ENCODE results near the gene KRT3. TPM values are rescaled to one million over a fixed set of nuclear protein-coding genes. Genes with fewer than 3 reads are reported as not detected.

KRT3 gene
- total and polyA plus RNA-seq, 12 donors, result not detected

- Histone ChIP-seq H3K9me3 (replicated peaks in 1 of 3) (no peaks in the 10 kb centered on the region), H3K36me3 (replicated peaks in 1 of 2) (no peaks in the 10 kb centered on the region), H3K4me3 (no peak overlapping the region), H3K4me1 (replicated peaks in 1 of 2) (no peaks in the 10 kb centered on the region), H3K27me3 (peaks cover 3% of the 10 kb centered on the region), H3K27ac (no peak overlapping the region)
- no peak for TF ChIP-seq CTCF (IDR thresholded peaks at IDR 0.05)
- no peak for TF ChIP-seq POLR2A (IDR thresholded peaks at IDR 0.05)
- no peak for DNase-seq
- intact Hi-C loops (cut with DNase I), result no loop called here
- WGBS, 4 donors, result 65 to 74% (median 71%) methylated on average over 4 of the region's 4 CpGs
Observed at GRCh38 chr12:52825961-52826360, 30.0 kb upstream of the KRT3 start.

GRCh38 chr12:52824741-52825410 is 29.0 kb upstream of the KRT3 start:
- H3K27ac ChIP-seq, result no peak overlapping the region
- H3K36me3 ChIP-seq (replicated peaks in 1 of 2), result no peaks in the 10 kb centered on the region
- intact Hi-C loops (cut with DNase I), result no loop called here
- H3K4me3 ChIP-seq, result no peak overlapping the region
- no peak for DNase-seq
- no peaks in the 10 kb centered on the region for H3K9me3 ChIP-seq (replicated peaks in 1 of 3)
- 81 to 91% (median 88%) methylated on average over 5 of the region's 5 CpGs for WGBS, 4 donors
- TF ChIP-seq POLR2A (IDR thresholded peaks at IDR 0.05), result no peak
- no peak for TF ChIP-seq CTCF (IDR thresholded peaks at IDR 0.05)
- H3K27me3 ChIP-seq, result peaks cover 3% of the 10 kb centered on the region
- H3K4me1 ChIP-seq (replicated peaks in 1 of 2), result no peaks in the 10 kb centered on the region

- Histone ChIP-seq H3K27ac (no peak overlapping the region), H3K4me1 (replicated peaks in 1 of 2) (no peaks in the 10 kb centered on the region), H3K4me3 (no peak overlapping the region), H3K36me3 (replicated peaks in 1 of 2) (no peaks in the 10 kb centered on the region), H3K27me3 (peaks cover 12% of the 10 kb centered on the region), H3K9me3 (replicated peaks in 1 of 3) (no peaks in the 10 kb centered on the region)
- no peak for TF ChIP-seq POLR2A (IDR thresholded peaks at IDR 0.05)
- no peak for TF ChIP-seq CTCF (IDR thresholded peaks at IDR 0.05)
- intact Hi-C loops (cut with DNase I), result no loop called here
- 80 to 90% (median 87%) methylated on average over 4 to 15 of the region's 15 CpGs for WGBS, 4 donors
- no peak for DNase-seq
Observed at GRCh38 chr12:52823761-52824450, 28.0 kb upstream of the KRT3 start.

GRCh38 chr12:52822771-52823510 is 27.0 kb upstream of the KRT3 start:
- intact Hi-C loops (cut with DNase I), result no loop called here

More at GRCh38 chr12:52822771-52823510, 27.0 kb upstream of the KRT3 start:
- WGBS, 4 donors, result 70 to 76% (median 72%) methylated on average over 9 to 16 of the region's 16 CpGs
- Histone ChIP-seq H3K27ac (no peak overlapping the region), H3K4me1 (replicated peaks in 1 of 2) (no peaks in the 10 kb centered on the region), H3K4me3 (no peak overlapping the region), H3K36me3 (replicated peaks in 1 of 2) (no peaks in the 10 kb centered on the region), H3K27me3 (peaks cover 13% of the 10 kb centered on the region), H3K9me3 (replicated peaks in 1 of 3) (no peaks in the 10 kb centered on the region)
- TF ChIP-seq CTCF (IDR thresholded peaks at IDR 0.05) (no peak), POLR2A (IDR thresholded peaks at IDR 0.05) (no peak)
- no peak for DNase-seq
